HepG2 (cell line): ENCODE results near the gene ANKRD60. TPM values are rescaled to one million over a fixed set of nuclear protein-coding genes. Genes with fewer than 3 reads are reported as not detected.

Experiments
- ATAC-seq: fragments of 200-7000 bp; cut with Tn5 transposase; 3 replicates; pipeline ENCODE4 v1.9.1; 2020; ENCODE audit warnings: mild to moderate bottlenecking, moderate library complexity
- BruUV-seq: library from RNA; stranded (reverse); fragments of 400-500 nt; replicated peaks from 2 replicates; lab custom pipeline; 2021; lab: Mats Ljungman, UMichigan
- CTCF ChIA-PET: fragments of 300-600 bp; formaldehyde crosslinking; extraction: SDS; loops from one replicate; lab custom pipeline; 2021; ENCODE audit warnings: low total read pairs, inconsistent platforms, low intra/inter-chr PET ratio; lab: Yijun Ruan, JAX
- POLR2A ChIA-PET: fragments of 350-600 bp; sonication (Branson Sonifier 250); formaldehyde crosslinking; loops from one replicate; lab custom pipeline; 2020; ENCODE audit warnings: antibody characterized with exemption, inconsistent platforms; lab: Yijun Ruan, JAX
- DNase-seq: peaks from one replicate; pipeline ENCODE4 v3.0.0-alpha.2; 2015; ENCODE audit warnings: low spot score
- FAIRE-seq: peaks from 3 replicates; lab custom pipeline; 2011; peaks lifted over from hg19 to GRCh38; lab: Jason Lieb, UNC
- H2AFZ ChIP-seq: one replicate; pipeline ENCODE4 v1.6.1; 2011; ENCODE audit warnings: low read length, inconsistent platforms
- H3K27ac ChIP-seq: fragments of 300-600 bp; 3 replicates; pipeline ENCODE4 v1.8.0; 2011; ENCODE audit warnings: mixed run types, mild to moderate bottlenecking, mixed read lengths, low read length, inconsistent platforms; ENCODE audit not compliant: insufficient read depth; ENCODE audit errors: extremely low read length
- H3K27me3 ChIP-seq, 2 experiments: fragments of 200-600 bp in 1 of 2; 2 replicates in 1 of 2; 3 replicates in 1 of 2; pipeline versions ENCODE4 v1.6.0 to v1.8.0; 2011; ENCODE audit warnings: low read length in 2 of 2, mild to moderate bottlenecking in 2 of 2, moderate library complexity in 2 of 2, inconsistent platforms in 1 of 2; ENCODE audit not compliant: insufficient read depth in 2 of 2, control insufficient read depth in 1 of 2
- H3K36me3 ChIP-seq, 2 experiments: fragments of 200-600 bp in 1 of 2; replicated peaks in 1 of 2; 2 replicates in 1 of 2; 3 replicates in 1 of 2; pipeline versions ENCODE4 v1.5.1 to v1.8.0; 2011; ENCODE audit warnings: low read length in 2 of 2, inconsistent platforms in 1 of 2; ENCODE audit not compliant: insufficient read depth in 2 of 2, control insufficient read depth in 1 of 2
- H3K4me1 ChIP-seq: 2 replicates; pipeline ENCODE4 v1.5.1; 2012; ENCODE audit warnings: low read length, inconsistent platforms; ENCODE audit not compliant: insufficient read depth
- H3K4me2 ChIP-seq: 2 replicates; pipeline ENCODE4 v1.6.0; 2011; ENCODE audit warnings: low read depth, low read length, inconsistent platforms
- H3K4me3 ChIP-seq, 3 experiments: fragments of 200-600 bp in 1 of 3; sonication (generic), shearing (Covaris generic) in 1 of 3; replicated peaks in 1 of 3; 2 replicates each; pipeline ENCODE4 v1.5.1; 2011 to 2016; ENCODE audit warnings: low read length in 3 of 3, inconsistent platforms in 2 of 3, low read depth in 2 of 3, mild to moderate bottlenecking in 2 of 3, control low read depth in 1 of 3, mixed read lengths in 1 of 3; ENCODE audit not compliant: insufficient read depth in 1 of 3
- H3K79me2 ChIP-seq: one replicate; pipeline ENCODE4 v1.6.1; 2011; ENCODE audit warnings: low read length, inconsistent platforms; ENCODE audit not compliant: insufficient read depth
- H3K9ac ChIP-seq: 2 replicates; pipeline ENCODE4 v1.6.0; 2011; ENCODE audit warnings: mild to moderate bottlenecking, low read depth, low read length, inconsistent platforms; ENCODE audit not compliant: insufficient read depth
- H3K9me3 ChIP-seq: 2 replicates; pipeline ENCODE4 v1.5.1; 2012; ENCODE audit warnings: mild to moderate bottlenecking, low read length
- H4K20me1 ChIP-seq: 2 replicates; pipeline ENCODE4 v1.6.0; 2011; ENCODE audit warnings: inconsistent platforms, mild to moderate bottlenecking, low read length, moderate library complexity; ENCODE audit not compliant: insufficient read depth
- EED ChIP-seq: sonication (generic); formaldehyde crosslinking; IDR thresholded peaks from 2 replicates; pipeline ENCODE4 v1.5.0; 2020; ENCODE audit warnings: mild to moderate bottlenecking, missing genetic modification reagents
- SOX6 ChIP-seq, 2 experiments: fragments of 450-650 bp in 1 of 2; sonication (generic) in 1 of 2; formaldehyde crosslinking in 1 of 2; IDR thresholded peaks; 2 replicates each; pipeline versions ENCODE4 v1.4.0 to v1.6.1; 2017 to 2020; ENCODE audit warnings: antibody characterized with exemption in 1 of 2, mild to moderate bottlenecking in 1 of 2, missing genetic modification reagents in 1 of 2
- SSRP1 ChIP-seq: IDR thresholded peaks from 2 replicates; pipeline ENCODE4 v1.6.1; 2016; ENCODE audit warnings: control low read depth
- TBL1XR1 ChIP-seq: fragments of 150-350 bp; IDR thresholded peaks from 2 replicates; pipeline ENCODE4 v1.6.1; 2014; ENCODE audit warnings: borderline replicate concordance, low read length; ENCODE audit not compliant: partially characterized antibody
- YY1 ChIP-seq: IDR thresholded peaks from 2 replicates; pipeline ENCODE4 v1.6.1; 2011; ENCODE audit warnings: low read length, low read depth, moderate library complexity, mild to moderate bottlenecking; ENCODE audit not compliant: insufficient read depth, insufficient replicate concordance
- ZNF331 ChIP-seq: sonication (generic); formaldehyde crosslinking; IDR thresholded peaks from 2 replicates; pipeline ENCODE4 v1.4.0; 2020; ENCODE audit warnings: missing genetic modification reagents
- ZNF660 ChIP-seq: sonication (generic); formaldehyde crosslinking; IDR thresholded peaks from 2 replicates; pipeline ENCODE4 v1.5.1; 2020; ENCODE audit warnings: mild to moderate bottlenecking, low read depth, missing genetic modification reagents, borderline replicate concordance
- ZNF75D ChIP-seq: sonication (generic); formaldehyde crosslinking; IDR thresholded peaks from 2 replicates; pipeline ENCODE4 v1.8.1; 2023; ENCODE audit warnings: missing genetic modification reagents, mild to moderate bottlenecking, borderline replicate concordance
- WGBS: methylation state at CpG from one replicate; pipeline ENCODE4 v1.1.6; 2017; ENCODE audit warnings: low lambda C conversion rate; 5-methylcytosine and 5-hydroxymethylcytosine counted together
- in situ Hi-C: cut with HindIII; loops from 2 replicates; pipeline ENCODE4 v1.10.0; 2017; ENCODE audit warnings: low pct_unique_long_range_greater_than_20kb; ENCODE audit not compliant: extremely low pct_ligation_motif_present
- intact Hi-C: fragments of 100-400 bp; cut with micrococcal nuclease; formaldehyde crosslinking; loops from one replicate; pipeline ENCODE4 v1.10.0; 2022; ENCODE audit not compliant: unreplicated experiment
- polyA plus RNA-seq, 8 experiments: library from polyadenylated mRNA; depleted of rRNA in 3 of 8; stranded (reverse) in 7 of 8; unstranded in 1 of 8; fragments of >200 nt; fragmentation: Illumina TruSeq in 4 of 8; extraction: Trizol in 4 of 8; gene quantifications; 2 replicates each; pipeline versions ENCODE4 v1.2.1 to v1.2.3, GENCODE V29; 2011 to 2016; ENCODE audit warnings: low read depth in 4 of 8, missing spikeins in 1 of 8, mixed read lengths in 1 of 8; ENCODE audit not compliant: insufficient read depth in 1 of 8
- total RNA-seq, 5 experiments: library from RNA; depleted of rRNA; stranded (reverse); fragments of >200 nt; fragmentation: Illumina TruSeq; extraction: Trizol; gene quantifications; 2 replicates each; pipeline ENCODE4 v1.2.3, GENCODE V29; 2016; ENCODE audit warnings: low read depth in 1 of 5
- TF ChIP-seq, protein P1 (sequence below): sonication (generic); formaldehyde crosslinking; conservative IDR thresholded peaks from 2 replicates; pipeline ENCODE4 v1.4.0; 2020; ENCODE audit warnings: missing genetic modification reagents
- TF ChIP-seq, protein P2 (sequence below): sonication (generic); formaldehyde crosslinking; IDR thresholded peaks from 2 replicates; pipeline ENCODE4 v1.9.0; 2021; ENCODE audit warnings: missing genetic modification reagents, mild to moderate bottlenecking, borderline replicate concordance
- TF ChIP-seq, protein P3 (sequence below): sonication (generic); formaldehyde crosslinking; conservative IDR thresholded peaks from 2 replicates; pipeline ENCODE4 v1.5.0; 2020; ENCODE audit warnings: missing genetic modification reagents

ANKRD60 gene
- total and polyA plus RNA-seq, 2 of the 13 experiments (the other 11 are each of a cell fraction or from before 2014, with no cell fraction given) = not detected

DNA sequence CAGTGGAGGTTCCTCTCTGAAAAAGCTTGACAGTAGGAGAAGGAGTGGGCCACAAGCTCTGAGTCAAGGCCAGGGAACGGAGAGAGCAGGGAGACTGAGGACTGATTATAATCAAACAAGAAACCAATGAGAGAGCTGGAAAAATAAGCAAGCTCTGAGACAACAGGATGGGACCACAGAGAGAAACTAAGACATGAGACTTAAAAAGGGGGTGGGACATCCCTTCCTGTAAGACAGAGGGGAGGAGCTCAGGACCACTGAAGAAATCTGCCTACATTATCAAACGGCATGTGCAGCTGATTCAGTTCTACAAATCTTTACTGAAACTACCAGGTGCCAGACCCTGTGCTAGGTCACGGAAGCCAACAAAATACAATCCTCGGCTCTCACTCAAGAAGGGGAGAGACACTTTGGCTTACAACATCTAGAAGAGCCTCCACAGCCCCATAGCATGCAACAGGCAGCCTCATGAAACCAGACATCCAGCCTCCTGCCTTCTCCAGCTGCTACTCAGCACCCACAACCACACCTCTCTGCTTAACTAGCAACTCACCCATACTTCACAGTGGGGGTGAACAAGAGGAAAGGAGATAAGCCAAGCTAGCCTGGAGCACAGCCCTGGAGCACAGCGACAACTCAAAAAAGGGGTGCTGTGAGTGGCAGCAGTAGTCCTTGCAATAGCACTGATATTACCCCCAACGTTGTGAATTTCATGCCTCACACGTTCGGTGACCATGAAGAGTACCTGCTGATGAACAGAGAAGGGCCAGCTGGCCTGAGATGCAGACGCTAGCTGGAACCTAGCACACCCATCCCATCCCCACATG, 39.1 kb upstream of the ANKRD60 start:
- 73% methylated on average over 9 of the region's 9 CpGs for WGBS
- intact Hi-C loops (no loop called here), in situ Hi-C loops (no loop called here)
- Histone ChIP-seq H3K9ac (no peak overlapping the region), H3K79me2 (no peaks in the 10 kb centered on the region), H3K36me3 (no peaks in the 10 kb centered on the region), H3K4me3 (no peak overlapping the region), H2AFZ (no peak overlapping the region), H3K27ac (no peak overlapping the region), H3K9me3 (no peaks in the 10 kb centered on the region), H4K20me1 (no peaks in the 10 kb centered on the region), H3K27me3 (no peaks in the 10 kb centered on the region), H3K4me1 (peaks cover 9% of the 10 kb centered on the region), H3K4me2 (no peak overlapping the region)
- ATAC-seq = no peak
- POLR2A ChIA-PET = no interaction called here
- FAIRE-seq = no peak
- no peak for TF ChIP-seq YY1
- TF ChIP-seq, protein P1, sequence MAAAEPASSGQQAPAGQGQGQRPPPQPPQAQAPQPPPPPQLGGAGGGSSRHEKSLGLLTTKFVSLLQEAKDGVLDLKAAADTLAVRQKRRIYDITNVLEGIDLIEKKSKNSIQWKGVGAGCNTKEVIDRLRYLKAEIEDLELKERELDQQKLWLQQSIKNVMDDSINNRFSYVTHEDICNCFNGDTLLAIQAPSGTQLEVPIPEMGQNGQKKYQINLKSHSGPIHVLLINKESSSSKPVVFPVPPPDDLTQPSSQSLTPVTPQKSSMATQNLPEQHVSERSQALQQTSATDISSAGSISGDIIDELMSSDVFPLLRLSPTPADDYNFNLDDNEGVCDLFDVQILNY = no peak
- no peak for TF ChIP-seq EED (CRISPR knock-in tag)
- TF ChIP-seq ZNF75D (CRISPR knock-in tag) = no peak
- TF ChIP-seq TBL1XR1 = no peak
- TF ChIP-seq ZNF660 = no peak
- TF ChIP-seq, protein P2, sequence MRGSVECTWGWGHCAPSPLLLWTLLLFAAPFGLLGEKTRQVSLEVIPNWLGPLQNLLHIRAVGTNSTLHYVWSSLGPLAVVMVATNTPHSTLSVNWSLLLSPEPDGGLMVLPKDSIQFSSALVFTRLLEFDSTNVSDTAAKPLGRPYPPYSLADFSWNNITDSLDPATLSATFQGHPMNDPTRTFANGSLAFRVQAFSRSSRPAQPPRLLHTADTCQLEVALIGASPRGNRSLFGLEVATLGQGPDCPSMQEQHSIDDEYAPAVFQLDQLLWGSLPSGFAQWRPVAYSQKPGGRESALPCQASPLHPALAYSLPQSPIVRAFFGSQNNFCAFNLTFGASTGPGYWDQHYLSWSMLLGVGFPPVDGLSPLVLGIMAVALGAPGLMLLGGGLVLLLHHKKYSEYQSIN = no peak
- no peak for TF ChIP-seq SOX6 (IDR thresholded peaks at IDR 0.05)
- no peak for TF ChIP-seq SOX6 (CRISPR knock-in tag; IDR thresholded peaks at IDR 0.05)
- no peak for TF ChIP-seq SSRP1 (CRISPR knock-in tag)
- TF ChIP-seq, protein P3, sequence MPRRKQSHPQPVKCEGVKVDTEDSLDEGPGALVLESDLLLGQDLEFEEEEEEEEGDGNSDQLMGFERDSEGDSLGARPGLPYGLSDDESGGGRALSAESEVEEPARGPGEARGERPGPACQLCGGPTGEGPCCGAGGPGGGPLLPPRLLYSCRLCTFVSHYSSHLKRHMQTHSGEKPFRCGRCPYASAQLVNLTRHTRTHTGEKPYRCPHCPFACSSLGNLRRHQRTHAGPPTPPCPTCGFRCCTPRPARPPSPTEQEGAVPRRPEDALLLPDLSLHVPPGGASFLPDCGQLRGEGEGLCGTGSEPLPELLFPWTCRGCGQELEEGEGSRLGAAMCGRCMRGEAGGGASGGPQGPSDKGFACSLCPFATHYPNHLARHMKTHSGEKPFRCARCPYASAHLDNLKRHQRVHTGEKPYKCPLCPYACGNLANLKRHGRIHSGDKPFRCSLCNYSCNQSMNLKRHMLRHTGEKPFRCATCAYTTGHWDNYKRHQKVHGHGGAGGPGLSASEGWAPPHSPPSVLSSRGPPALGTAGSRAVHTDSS (CRISPR knock-in tag) = no peak
- no peak for TF ChIP-seq ZNF331 (CRISPR knock-in tag)
- DNase-seq = no peak
- CTCF ChIA-PET = no interaction called here
- no TSS peak for BruUV-seq
